Mucosa of gallbladder (tissue), 1 donor: ENCODE data around the gene CAMTA2. TPM values are rescaled to one million over a fixed set of nuclear protein-coding genes. Genes with fewer than 3 reads are reported as not detected.
A peak's percentile ranks its signal among the peaks of the same experiment; 100 is the strongest.

Source experiments
- DNase-seq: peaks from one replicate; pipeline ENCODE4 v3.0.0-alpha.2; 2020; ENCODE audit warnings: low spot score
- total RNA-seq: library from RNA; stranded (reverse); gene quantifications from one replicate; pipeline ENCODE4 v1.2.1, GENCODE V29; 2021
- donor health status: DM: no; HTN: no; CAD: no.

Gene CAMTA2
- total RNA-seq, 1 donor from 2014 or later: 68.0 TPM

GRCh38 chr17:4968486-4969046 is 18.9 kb downstream of the CAMTA2 start:
- DNase-seq: no peak

GRCh38 chr17:4967539-4968485 is 19.7 kb downstream of the CAMTA2 start, which contains the start of gene SPAG7:
Gene SPAG7, minus strand, starts transcription at chr17:4967817. Its CDS starts 13 bp downstream, at chr17:4967804.
- DNase-seq: peak; percentile 96

DNA sequence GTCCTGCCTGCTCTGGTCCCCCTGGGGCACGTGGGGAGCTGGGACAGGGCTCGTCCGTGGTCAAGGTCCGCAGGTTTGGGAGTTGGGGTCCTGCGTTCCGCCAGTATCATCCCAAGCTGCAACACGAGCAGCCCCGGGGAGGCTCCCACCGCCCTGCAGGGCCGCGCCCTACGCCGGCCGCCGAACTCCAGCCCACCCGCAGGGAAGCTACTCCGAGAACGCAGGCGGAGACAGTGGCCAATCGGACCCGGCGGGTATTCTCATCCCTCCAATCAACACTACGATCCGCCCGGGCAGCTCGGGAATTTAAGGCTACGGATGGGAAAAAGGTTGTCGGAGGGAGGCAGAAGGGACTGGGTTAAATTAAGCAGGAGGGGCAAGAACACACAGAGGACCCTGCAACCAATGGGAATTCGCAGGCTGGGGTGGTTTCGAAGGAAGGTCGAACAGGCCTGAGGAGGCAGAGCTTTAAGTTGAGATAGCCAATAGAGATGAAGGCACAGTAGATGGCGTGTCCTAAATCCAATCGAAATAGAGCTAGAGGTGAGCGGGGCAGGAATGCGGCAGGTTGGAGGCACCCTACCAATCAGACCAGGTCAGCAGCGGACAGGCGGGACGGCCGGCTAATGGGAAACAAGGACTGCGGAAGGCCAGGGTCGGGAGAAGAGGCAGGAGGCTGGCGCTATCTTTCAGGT is 20.5 kb downstream of the CAMTA2 start:
- peak; percentile 99 for DNase-seq

- DNase-seq: no peak
Measured at GRCh38 chr17:4965311-4965986, 22.0 kb downstream of the CAMTA2 start.

DNA sequence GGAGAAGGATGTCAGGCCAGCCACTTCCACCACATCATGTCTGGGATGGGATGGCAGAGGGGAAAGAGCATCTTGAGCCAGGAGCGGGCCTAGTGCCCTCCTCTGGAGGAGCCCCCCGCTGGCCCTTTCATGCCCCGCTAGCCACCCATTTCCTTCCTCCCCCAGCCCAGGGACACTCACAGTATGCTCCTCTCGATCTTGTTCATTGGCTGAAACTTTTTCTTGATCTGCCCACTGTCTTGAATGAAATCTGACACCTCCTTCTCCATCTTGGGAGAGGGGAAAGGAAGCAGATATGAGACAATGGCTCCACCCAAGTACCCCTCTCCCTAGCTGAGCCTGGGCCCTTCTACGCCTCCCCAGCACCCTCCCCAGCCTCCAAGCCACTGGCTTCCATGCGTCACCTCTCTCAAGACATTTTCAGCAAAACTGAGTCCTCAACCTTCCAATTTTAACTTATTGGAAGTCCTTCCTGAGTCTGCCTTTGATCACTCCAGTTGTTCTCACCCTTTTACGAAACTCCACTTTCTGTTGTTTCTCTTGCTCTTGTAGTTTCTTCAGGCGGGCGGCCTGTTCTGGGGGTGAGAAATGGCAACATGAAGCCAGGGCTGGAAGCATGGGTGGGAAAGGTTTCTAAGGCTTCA is 27.1 kb downstream of the CAMTA2 start:
- DNase-seq: no peak

- DNase-seq: no peak
Measured at GRCh38 chr17:4959261-4959965, 28.1 kb downstream of the CAMTA2 start.

DNA sequence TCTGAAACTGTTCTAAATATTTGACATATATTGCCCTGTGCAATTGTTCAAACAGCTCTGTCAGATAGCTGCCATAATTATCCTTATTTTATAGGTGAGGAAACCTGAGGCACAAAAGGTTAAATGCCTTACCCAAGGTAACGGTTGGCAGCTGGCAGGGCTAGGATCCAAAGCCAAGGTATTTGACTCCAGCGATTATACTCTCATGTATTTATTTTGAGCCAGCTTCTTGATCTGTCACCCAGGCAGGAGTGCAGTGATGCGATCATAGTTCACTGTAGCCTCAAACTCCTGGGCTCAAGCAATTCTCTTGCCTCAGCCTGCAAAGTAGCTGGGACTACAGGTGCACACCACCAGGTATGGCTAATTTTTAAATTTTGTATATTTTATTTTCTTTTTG is 29.4 kb downstream of the CAMTA2 start:
- DNase-seq: no peak

DNA sequence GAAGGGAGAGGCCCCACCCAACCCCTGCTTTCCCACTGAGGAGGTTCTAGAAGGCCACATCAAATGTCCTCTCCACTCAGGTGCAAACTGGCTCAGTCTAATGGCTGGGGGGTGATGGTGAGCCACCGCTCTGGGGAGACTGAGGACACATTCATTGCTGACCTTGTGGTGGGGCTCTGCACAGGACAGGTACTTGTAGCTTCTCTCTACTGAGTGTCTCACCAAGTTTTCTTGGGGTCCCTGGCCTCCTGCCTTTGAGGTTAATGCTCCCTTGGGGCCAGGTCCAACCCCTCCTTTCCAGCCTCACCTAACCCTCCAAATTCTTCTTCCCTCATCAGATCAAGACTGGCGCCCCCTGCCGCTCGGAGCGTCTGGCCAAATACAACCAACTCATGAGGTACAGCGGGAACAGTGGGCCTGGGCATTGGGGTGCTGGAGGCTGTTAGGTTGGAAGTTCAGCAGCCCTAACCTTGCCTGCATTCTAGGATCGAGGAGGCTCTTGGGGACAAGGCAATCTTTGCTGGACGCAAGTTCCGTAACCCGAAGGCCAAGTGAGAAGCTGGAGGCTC is 30.9 kb downstream of the CAMTA2 start:
- no peak for DNase-seq

- DNase-seq: no peak
Measured at GRCh38 chr17:4955091-4955490, 32.4 kb downstream of the CAMTA2 start.

GRCh38 chr17:4953451-4953961 is 34.0 kb downstream of the CAMTA2 start:
- no peak for DNase-seq

DNA sequence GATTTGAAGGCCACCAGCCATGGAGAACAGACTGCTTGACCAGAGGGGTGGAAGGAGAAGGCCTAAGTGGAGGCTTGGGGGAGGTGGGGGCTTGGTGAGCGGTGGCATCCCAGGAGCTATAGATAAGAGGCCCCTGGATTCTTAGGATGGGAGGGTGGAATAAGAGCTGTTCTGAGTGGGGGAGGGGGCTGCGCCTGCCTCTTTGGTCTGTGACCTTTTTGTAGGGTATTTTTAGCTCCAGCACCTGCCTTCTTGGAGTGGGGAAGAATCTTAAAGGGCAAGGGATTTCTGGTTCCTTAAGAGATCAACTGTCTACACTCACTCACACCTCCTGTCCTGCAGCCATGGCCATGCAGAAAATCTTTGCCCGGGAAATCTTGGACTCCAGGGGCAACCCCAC is 36.0 kb downstream of the CAMTA2 start:
- DNase-seq: no peak

GRCh38 chr17:4950746-4951204 is 36.7 kb downstream of the CAMTA2 start, which contains the start of gene ENO3:
Gene ENO3, plus strand, starts transcription at chr17:4951119. Its CDS starts 711 bp downstream, at chr17:4951830.
- DNase-seq: no peak

- peak; percentile 37 for DNase-seq
Measured at GRCh38 chr17:4950075-4950745, 37.3 kb downstream of the CAMTA2 start.

- DNase-seq: peak; percentile 53
Measured at GRCh38 chr17:4949321-4950074, 38.0 kb downstream of the CAMTA2 start.

GRCh38 chr17:4948931-4949320 is 38.5 kb downstream of the CAMTA2 start:
- DNase-seq: peak; percentile 81

GRCh38 chr17:4948166-4948930 is 39.1 kb downstream of the CAMTA2 start, which contains the start of gene PFN1:
Gene PFN1, minus strand, starts transcription at chr17:4948530. Its CDS starts 136 bp downstream, at chr17:4948394.
- DNase-seq: peak; percentile 94

GRCh38 chr17:4947411-4948165 is 39.9 kb downstream of the CAMTA2 start:
- DNase-seq: peak; percentile 36
